SH-SY5Y (cell line): ENCODE data around the gene IGFBP1.

Experiments used
- GATA2 ChIP-seq: IDR thresholded peaks from 2 replicates; pipeline ENCODE4 v1.6.1; 2011; ENCODE audit warnings: mild to moderate bottlenecking, low read depth, low read length
- GATA3 ChIP-seq: IDR thresholded peaks from 2 replicates; pipeline ENCODE4 v1.6.1; 2011; ENCODE audit warnings: low read depth, mild to moderate bottlenecking, low read length, moderate library complexity

DNA sequence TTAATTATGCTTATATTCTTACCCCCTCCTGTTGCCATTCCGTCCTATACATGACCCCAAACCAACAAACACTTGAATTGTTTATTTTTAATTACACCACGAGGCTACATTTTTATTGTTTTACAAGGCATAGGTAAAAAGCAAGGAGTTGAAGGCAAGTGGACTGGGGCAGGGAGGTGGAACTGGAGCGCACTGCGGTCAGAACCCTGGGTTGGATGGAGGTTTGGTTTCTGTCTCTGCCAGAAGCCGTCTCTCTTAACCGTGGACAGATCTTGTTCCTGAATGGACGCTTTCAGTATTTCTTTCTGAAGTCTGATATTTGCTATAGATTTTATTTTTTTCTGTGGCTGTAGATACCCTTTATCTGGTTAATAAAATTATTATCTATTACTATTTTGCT, 52.7 kb downstream of the IGFBP1 start:
- TF ChIP-seq GATA3 = no peak
- no peak for TF ChIP-seq GATA2
